ENCODE measurements around the gene ZBTB4. TPM values are rescaled to one million over a fixed set of nuclear protein-coding genes. Genes with fewer than 3 reads are reported as not detected.

Gene ZBTB4
- total and polyA plus RNA-seq, 2 experiments from 2014 or later = 3.6 to 11.2 TPM

GRCh38 chr17:7501729-7502128 is 22.3 kb upstream of the ZBTB4 start:
- ATAC-seq (no peak), DNase-seq (ENCODE audit: low spot score) (no peak)
- Histone ChIP-seq H3K27ac (ENCODE audit: low read depth) (no peak overlapping the region), H2AFZ (no peak overlapping the region), H3K4me1 (ENCODE audit: insufficient read depth) (no peaks in the 10 kb centered on the region), H3K27me3 (ENCODE audit: insufficient read depth) (no peaks in the 10 kb centered on the region), H3K4me3 (no peak overlapping the region), H3F3A (replicated peaks; ENCODE audit: low read depth) (peaks cover 7% of the 10 kb centered on the region; the same call in 1 of the 2 replicates), H3K9me2 (ENCODE audit: insufficient read depth) (no peaks in the 10 kb centered on the region), H4K20me1 (replicated peaks; ENCODE audit: insufficient read depth) (peaks cover 6% of the 10 kb centered on the region; the same call in 1 of the 2 replicates), H3K4me2 (no peak overlapping the region), H3K36me3 (ENCODE audit: insufficient read depth) (peaks cover 72% of the 10 kb centered on the region), H3K79me2 (replicated peaks; ENCODE audit: insufficient read depth) (no peaks in the 10 kb centered on the region; the same call in 1 of the 2 replicates)
- Mint-ChIP-seq H3K27ac (no peak overlapping the region), H3K36me3 (ENCODE audit: low read depth) (peaks cover 95% of the 10 kb centered on the region), H3K9me3 (no peaks in the 10 kb centered on the region), H3K4me1 (no peaks in the 10 kb centered on the region), H3K4me3 (no peak overlapping the region), H3K27me3 (ENCODE audit: insufficient read depth, low read depth, poor library complexity) (peaks cover 2% of the 10 kb centered on the region)
- TF ChIP-seq POLR2AphosphoS5 (IDR thresholded peaks at IDR 0.05; ENCODE audit: low read depth) (no peak), NANOG (IDR thresholded peaks at IDR 0.05; ENCODE audit: borderline replicate concordance) (no peak), ZNF114 (CRISPR knock-in tag; IDR thresholded peaks at IDR 0.05) (no peak), ZNF331 (CRISPR knock-in tag; IDR thresholded peaks at IDR 0.05; ENCODE audit: low read depth) (no peak), STAT1 (IDR thresholded peaks at IDR 0.05; ENCODE audit: unreplicated experiment) (no peak), JUNB (IDR thresholded peaks at IDR 0.05; ENCODE audit: unreplicated experiment) (no peak), EZH2phosphoT487 (IDR thresholded peaks at IDR 0.05; ENCODE audit: unreplicated experiment) (no peak), CTCF (conservative IDR thresholded peaks at IDR 0.05; ENCODE audit: low read depth in 2 of 2) (no peak), REST (IDR thresholded peaks at IDR 0.05; ENCODE audit: unreplicated experiment) (no peak), ZNF462 (CRISPR knock-in tag; IDR thresholded peaks at IDR 0.05) (no peak)
